GM10266 (cell line): ENCODE results near the gene AXIN2.

ENCODE experiments used
- DNase-seq: peaks from one replicate; pipeline ENCODE4 v3.0.0; 2012; ENCODE audit errors: extremely low spot score
- TF ChIP-seq, protein P1 (sequence below): IDR thresholded peaks from 2 replicates; pipeline ENCODE4 v1.5.1; 2012; ENCODE audit warnings: mild to moderate bottlenecking, low read depth; ENCODE audit not compliant: control insufficient read depth, insufficient read depth; ENCODE audit errors: missing control alignments

AXIN2 gene

GRCh38 chr17:65589321-65589720, 27.9 kb upstream of the AXIN2 start:
- TF ChIP-seq, protein P1, sequence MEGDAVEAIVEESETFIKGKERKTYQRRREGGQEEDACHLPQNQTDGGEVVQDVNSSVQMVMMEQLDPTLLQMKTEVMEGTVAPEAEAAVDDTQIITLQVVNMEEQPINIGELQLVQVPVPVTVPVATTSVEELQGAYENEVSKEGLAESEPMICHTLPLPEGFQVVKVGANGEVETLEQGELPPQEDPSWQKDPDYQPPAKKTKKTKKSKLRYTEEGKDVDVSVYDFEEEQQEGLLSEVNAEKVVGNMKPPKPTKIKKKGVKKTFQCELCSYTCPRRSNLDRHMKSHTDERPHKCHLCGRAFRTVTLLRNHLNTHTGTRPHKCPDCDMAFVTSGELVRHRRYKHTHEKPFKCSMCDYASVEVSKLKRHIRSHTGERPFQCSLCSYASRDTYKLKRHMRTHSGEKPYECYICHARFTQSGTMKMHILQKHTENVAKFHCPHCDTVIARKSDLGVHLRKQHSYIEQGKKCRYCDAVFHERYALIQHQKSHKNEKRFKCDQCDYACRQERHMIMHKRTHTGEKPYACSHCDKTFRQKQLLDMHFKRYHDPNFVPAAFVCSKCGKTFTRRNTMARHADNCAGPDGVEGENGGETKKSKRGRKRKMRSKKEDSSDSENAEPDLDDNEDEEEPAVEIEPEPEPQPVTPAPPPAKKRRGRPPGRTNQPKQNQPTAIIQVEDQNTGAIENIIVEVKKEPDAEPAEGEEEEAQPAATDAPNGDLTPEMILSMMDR = no peak
- no peak for DNase-seq

- DNase-seq = no peak
- TF ChIP-seq, protein P1 = no peak
These were observed 26.8 kb upstream of the AXIN2 start for GRCh38 chr17:65588181-65588808.

GRCh38 chr17:65587534-65588180, 26.2 kb upstream of the AXIN2 start:
- TF ChIP-seq, protein P1 = no peak
- DNase-seq = no peak

GRCh38 chr17:65586899-65587298, 25.5 kb upstream of the AXIN2 start:
- TF ChIP-seq, protein P1 = no peak
- DNase-seq = no peak

DNA sequence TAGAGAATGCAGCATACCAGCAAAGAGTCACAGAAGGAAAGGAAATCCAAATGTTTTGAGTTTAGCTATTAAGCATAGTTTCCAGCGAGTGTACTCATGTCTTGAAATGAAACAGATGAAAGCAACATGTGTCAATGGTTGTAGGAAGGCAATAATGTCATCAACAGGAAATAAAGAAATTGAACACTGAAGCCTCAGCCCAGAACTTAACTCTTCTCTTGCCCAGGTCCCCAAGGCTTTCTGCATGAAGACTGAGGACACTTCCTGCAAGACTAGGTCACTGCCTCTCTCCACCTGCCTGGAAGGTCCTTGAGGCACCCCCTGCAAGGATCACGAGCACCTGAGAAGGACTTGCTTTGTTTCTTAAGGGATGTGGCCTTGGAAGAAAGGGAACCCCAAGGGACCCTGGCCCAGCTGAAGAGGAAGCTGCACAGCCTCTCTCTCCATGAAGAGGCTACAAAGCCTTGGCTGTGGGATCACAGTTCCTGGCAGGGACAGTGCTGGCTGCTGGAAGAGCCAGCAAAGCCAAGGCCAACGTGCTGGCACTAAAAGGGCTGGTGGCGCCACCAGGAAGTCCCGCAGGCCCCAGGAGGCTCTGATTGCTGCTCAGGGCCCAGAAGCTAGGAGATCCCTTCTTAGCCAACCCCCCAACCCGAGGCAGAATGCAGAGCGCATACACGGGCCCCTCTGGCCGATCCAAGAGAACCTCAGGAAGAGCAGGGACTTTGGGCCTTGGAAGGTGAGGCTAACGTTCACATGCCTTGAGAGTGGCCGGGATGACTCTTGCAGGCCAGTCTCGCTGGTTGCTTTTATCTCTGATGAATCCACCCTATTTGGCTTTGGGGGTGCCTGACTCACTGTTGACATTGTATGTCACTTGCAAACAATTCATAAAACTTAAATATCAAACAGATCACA, 23.4 kb upstream of the AXIN2 start:
- TF ChIP-seq, protein P1 = no peak
- no peak for DNase-seq

- TF ChIP-seq, protein P1 = no peak
- DNase-seq = no peak
These were observed 22.6 kb upstream of the AXIN2 start for GRCh38 chr17:65583921-65584603.
